Suprapubic skin (tissue), 4 donors: ENCODE data around the gene CACNA1A. TPM values are rescaled to one million over a fixed set of nuclear protein-coding genes. Genes with fewer than 3 reads are reported as not detected.

Experiments
- DNase-seq, 2 donors: peaks; one replicate each; pipeline ENCODE4 v3.0.0-alpha.2; 2019; ENCODE audit warnings: low spot score in 2 of 2
- H3K27ac ChIP-seq: fragments of 200-600 bp; sonication (generic); one replicate; pipeline ENCODE4 v1.5.1; 2019
- H3K27me3 ChIP-seq: fragments of 200-600 bp; sonication (generic); one replicate; pipeline ENCODE4 v1.5.1; 2019
- H3K36me3 ChIP-seq: fragments of 200-600 bp; sonication (generic); one replicate; pipeline ENCODE4 v1.5.1; 2019
- H3K4me1 ChIP-seq: fragments of 200-600 bp; sonication (generic); one replicate; pipeline ENCODE4 v1.5.1; 2019
- H3K4me3 ChIP-seq: fragments of 200-600 bp; sonication (generic); one replicate; pipeline ENCODE4 v1.5.1; 2019; ENCODE audit warnings: mild to moderate bottlenecking
- H3K9me3 ChIP-seq: fragments of 200-600 bp; sonication (generic); one replicate; pipeline ENCODE4 v1.5.1; 2019
- EP300 ChIP-seq: sonication (generic); formaldehyde crosslinking; IDR thresholded peaks from one replicate; pipeline ENCODE4 v1.6.1; 2017; ENCODE audit warnings: antibody characterized with exemption
- POLR2A ChIP-seq, 2 donors: fragments of 450-650 bp; IDR thresholded peaks; one replicate each; pipeline ENCODE4 v1.6.1; 2017; ENCODE audit warnings: antibody characterized with exemption in 2 of 2, mild to moderate bottlenecking in 2 of 2, moderate library complexity in 2 of 2
- POLR2AphosphoS5 ChIP-seq, 3 donors: sonication (generic); formaldehyde crosslinking; IDR thresholded peaks; one replicate each; pipeline ENCODE4 v1.6.1; 2017; ENCODE audit warnings: antibody characterized with exemption in 3 of 3
- WGBS: methylation state at CpG from one replicate; pipeline ENCODE4 v1.1.5; 2018; 5-methylcytosine and 5-hydroxymethylcytosine counted together
- total RNA-seq, 4 donors: library from RNA; depleted of rRNA; stranded (reverse); fragments of >200 nt; gene quantifications; one replicate each; pipeline ENCODE4 v1.1.0, GENCODE V29; 2016
- TF ChIP-seq, protein P1 (sequence below), 2 donors: fragments of 200-600 bp in 1 of 2; fragments of 450-650 bp in 1 of 2; sonication (generic) in 1 of 2; IDR thresholded peaks; one replicate each; pipeline ENCODE4 v1.5.1; 2016 to 2019; ENCODE audit warnings: antibody characterized with exemption in 2 of 2, mild to moderate bottlenecking in 1 of 2, moderate library complexity in 1 of 2

The CACNA1A gene
- total RNA-seq, 4 donors from 2014 or later: 0.26 to 0.42 (median 0.35) TPM

DNA sequence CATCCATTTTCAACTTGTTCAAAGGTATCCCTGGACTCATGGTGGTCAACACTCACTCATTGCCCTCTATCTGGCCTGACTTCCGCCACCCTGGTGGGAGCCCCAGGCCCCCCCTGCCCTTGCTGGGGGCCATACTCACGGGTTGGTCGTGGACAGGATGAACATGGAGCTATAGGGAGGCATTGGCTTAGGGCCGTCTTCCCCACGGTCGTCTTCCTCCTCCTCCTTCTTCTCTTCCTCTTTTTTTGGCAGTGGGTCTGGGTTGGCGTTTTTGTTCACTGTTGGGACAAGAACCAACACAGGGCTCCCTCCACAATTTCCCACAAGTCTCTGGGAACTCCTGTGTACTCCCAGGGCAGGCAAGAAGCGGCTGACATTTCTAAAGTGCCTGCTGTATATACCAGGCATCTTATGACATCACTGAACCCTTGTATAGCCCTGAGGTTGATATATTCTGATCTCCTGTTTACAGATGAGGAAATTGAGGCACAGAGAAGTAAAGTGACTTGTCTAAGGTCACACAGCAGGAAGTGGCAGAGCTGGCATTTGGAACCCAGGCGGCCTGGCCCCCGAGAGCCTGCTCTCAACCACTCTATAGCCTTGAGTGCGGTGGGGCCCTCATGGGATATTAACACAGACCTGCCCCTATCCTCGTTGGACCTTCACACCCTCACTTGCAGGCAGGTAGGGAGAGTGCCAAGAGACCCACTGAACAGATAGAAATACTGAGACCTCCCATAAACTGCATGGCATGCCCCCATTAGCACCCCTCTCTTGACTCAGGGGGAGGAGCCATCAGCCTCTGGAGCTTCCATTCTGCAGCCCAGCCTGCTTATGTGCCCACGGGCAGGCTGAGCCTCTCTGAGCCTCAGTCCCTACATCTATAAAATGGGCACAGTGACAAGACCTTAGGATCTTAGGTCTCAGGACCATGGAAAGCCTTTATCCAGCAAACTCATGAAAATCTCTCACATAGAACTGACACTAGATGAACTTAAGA lies 221.1 kb downstream of the CACNA1A start:
- H3K4me1 ChIP-seq: no peaks in the 10 kb centered on the region

DNA sequence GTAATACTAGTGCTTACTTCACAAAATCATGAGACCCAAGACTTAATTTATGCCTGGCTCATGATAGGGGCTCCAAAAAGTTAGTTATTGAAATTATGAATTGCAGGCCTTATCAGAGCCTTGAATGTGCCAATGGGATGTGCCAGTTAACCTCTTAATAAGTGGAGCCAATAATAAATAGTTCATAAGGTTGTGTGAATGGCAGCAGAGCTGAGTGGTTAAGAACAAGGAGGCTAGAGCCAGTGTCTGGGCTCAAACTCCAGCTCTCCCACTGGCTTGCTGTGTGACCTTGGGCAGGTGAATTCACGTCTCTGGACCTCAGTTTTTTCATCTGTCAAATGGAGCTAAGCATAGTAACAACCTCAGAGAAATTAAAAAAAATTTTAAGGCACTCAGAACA lies 222.4 kb downstream of the CACNA1A start:
- no peaks in the 10 kb centered on the region for H3K4me1 ChIP-seq
- H3K27ac ChIP-seq: no peak overlapping the region
- H3K27me3 ChIP-seq: peaks cover 24% of the 10 kb centered on the region
- H3K36me3 ChIP-seq: no peaks in the 10 kb centered on the region
- no peak overlapping the region for H3K4me3 ChIP-seq
- no peak for DNase-seq
- WGBS: 56% methylated on average over 1 of the region's 1 CpG
- H3K9me3 ChIP-seq: no peaks in the 10 kb centered on the region
- TF ChIP-seq POLR2AphosphoS5 (IDR thresholded peaks at IDR 0.05): no peak
- no peak for TF ChIP-seq EP300

More for the DNA sequence above, 221.1 kb downstream of the CACNA1A start:
- Histone ChIP-seq H3K4me3 (no peak overlapping the region), H3K36me3 (no peaks in the 10 kb centered on the region), H3K9me3 (no peaks in the 10 kb centered on the region), H3K27me3 (peaks cover 24% of the 10 kb centered on the region), H3K27ac (no peak overlapping the region)
- WGBS: 19% methylated on average over 9 of the region's 13 CpGs
- no peak for TF ChIP-seq POLR2AphosphoS5 (IDR thresholded peaks at IDR 0.05)
- no peak for TF ChIP-seq POLR2A (IDR thresholded peaks at IDR 0.05)
- TF ChIP-seq, protein P1, sequence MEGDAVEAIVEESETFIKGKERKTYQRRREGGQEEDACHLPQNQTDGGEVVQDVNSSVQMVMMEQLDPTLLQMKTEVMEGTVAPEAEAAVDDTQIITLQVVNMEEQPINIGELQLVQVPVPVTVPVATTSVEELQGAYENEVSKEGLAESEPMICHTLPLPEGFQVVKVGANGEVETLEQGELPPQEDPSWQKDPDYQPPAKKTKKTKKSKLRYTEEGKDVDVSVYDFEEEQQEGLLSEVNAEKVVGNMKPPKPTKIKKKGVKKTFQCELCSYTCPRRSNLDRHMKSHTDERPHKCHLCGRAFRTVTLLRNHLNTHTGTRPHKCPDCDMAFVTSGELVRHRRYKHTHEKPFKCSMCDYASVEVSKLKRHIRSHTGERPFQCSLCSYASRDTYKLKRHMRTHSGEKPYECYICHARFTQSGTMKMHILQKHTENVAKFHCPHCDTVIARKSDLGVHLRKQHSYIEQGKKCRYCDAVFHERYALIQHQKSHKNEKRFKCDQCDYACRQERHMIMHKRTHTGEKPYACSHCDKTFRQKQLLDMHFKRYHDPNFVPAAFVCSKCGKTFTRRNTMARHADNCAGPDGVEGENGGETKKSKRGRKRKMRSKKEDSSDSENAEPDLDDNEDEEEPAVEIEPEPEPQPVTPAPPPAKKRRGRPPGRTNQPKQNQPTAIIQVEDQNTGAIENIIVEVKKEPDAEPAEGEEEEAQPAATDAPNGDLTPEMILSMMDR (IDR thresholded peaks at IDR 0.05): no peak
- TF ChIP-seq EP300: no peak
- DNase-seq: no peak

DNA sequence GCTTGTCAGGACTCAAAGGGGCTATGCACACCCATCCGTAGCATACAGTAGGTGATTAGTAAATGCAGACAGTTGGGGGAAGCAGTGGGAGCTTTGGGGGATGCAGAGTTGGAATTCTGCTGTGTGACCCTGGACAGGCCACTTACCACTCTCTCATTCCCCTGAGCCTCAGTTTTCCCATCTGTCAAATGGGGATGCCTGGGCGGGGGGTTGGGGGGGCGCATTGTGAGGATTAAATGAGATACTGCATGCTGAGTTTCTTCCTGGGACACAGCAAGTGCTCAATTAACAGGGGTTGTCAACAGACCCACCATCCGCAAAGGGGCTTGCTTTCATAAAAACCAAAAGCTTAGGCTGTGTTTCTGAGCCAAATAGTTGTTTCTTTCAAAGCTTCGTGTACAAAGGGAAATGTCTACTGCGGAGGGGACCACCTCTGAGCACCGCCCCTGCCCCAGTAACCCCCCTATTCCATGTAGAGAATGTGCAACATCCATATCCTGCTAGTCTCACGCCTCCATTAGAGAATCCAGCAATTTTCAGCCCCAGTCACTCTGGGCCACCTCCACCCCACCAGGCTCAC lies 223.7 kb downstream of the CACNA1A start:
- no peak for TF ChIP-seq POLR2AphosphoS5 (IDR thresholded peaks at IDR 0.05)
- no peak for TF ChIP-seq EP300
- 73% methylated on average over 8 of the region's 8 CpGs for WGBS
- H3K36me3 ChIP-seq: no peaks in the 10 kb centered on the region

DNA sequence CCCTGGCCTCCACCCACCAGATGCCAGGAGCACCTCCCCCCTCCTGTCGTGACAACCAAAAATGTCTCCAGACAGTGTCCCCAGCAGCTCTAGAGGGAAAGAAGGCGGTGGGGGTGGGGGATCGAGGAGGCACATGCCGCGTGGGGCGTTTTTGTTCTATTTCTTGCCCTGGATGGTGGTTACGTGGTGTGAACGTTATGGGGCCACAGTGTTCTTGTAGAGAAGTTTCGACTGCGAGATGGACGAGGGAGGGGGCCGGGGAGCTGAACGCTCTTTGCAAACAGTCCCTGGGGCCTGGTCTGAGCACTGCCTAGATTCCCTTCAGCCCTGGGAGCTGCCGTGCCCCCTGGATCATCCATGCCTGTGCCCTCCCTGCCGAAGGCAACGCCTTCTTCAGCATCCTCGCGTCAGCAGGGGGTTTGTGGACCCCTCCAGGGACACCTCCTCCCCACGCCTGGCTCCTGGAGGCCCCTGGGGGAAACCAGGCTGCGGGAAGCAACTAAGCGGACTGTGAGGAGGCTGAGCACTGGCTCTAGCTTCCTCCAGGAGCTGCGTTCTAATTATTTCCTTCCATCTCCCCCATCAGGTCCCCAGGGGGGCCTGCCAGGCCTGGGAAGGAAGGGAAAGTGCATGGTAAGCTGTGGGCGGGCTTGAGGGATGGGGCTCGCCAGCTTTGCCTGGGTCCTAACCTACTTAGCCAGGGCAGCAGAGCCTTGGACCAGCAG lies 224.6 kb downstream of the CACNA1A start:
- no peak for DNase-seq
- Histone ChIP-seq H3K4me1 (peaks cover 4% of the 10 kb centered on the region), H3K36me3 (no peaks in the 10 kb centered on the region), H3K27me3 (peaks cover 24% of the 10 kb centered on the region), H3K27ac (no peak overlapping the region), H3K9me3 (no peaks in the 10 kb centered on the region), H3K4me3 (no peak overlapping the region)
- TF ChIP-seq POLR2AphosphoS5 (IDR thresholded peaks at IDR 0.05): no peak
- TF ChIP-seq EP300: no peak
- TF ChIP-seq POLR2A (IDR thresholded peaks at IDR 0.05): no peak
- TF ChIP-seq, protein P1 (IDR thresholded peaks at IDR 0.05): no peak
- 14% methylated on average over 9 of the region's 24 CpGs for WGBS

More for the DNA sequence above, 223.7 kb downstream of the CACNA1A start:
- H3K4me1 ChIP-seq: no peaks in the 10 kb centered on the region
- no peak overlapping the region for H3K4me3 ChIP-seq
- no peak for DNase-seq
- H3K27me3 ChIP-seq: peaks cover 24% of the 10 kb centered on the region
- H3K9me3 ChIP-seq: no peaks in the 10 kb centered on the region
- no peak overlapping the region for H3K27ac ChIP-seq

DNA sequence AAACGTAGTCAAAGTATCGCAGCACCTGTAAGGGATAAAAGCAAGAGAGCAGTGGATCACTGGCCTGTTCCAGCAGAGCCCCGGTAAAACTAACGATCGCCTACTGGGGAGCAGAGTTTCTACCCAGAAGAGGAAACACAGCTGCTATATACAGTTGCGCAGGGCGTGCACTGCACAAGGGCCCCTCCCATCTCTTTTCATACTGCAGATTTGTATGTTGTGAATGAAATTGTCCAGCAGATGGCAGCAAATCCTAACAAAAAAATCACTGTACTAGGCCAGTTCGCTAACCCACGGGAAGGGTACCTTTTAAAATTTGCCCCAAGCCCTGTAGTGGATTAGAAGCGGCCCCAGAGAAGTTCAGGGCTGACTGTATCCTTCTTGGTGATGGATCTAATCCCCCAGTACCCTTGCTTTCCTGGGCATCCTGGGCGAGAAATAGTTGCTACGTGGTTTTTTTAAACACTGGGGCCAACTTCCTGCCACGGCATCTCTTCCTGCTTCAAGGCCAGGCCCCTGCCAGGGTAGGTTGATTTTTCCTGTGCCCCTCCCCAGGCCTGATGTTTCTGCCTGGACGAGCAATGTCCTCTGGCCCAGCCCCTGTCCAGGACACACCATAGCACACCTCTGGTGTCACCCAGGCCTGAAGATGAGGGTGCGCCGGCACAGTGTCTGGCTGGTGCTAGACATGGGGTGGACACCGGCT lies 229.0 kb downstream of the CACNA1A start:
- Histone ChIP-seq H3K9me3 (no peaks in the 10 kb centered on the region), H3K4me1 (peaks cover 4% of the 10 kb centered on the region), H3K27ac (no peak overlapping the region), H3K4me3 (no peak overlapping the region), H3K36me3 (no peaks in the 10 kb centered on the region), H3K27me3 (peaks cover 13% of the 10 kb centered on the region)
- no peak for DNase-seq
- no peak for TF ChIP-seq POLR2A (IDR thresholded peaks at IDR 0.05)
- TF ChIP-seq, protein P1 (IDR thresholded peaks at IDR 0.05): peak; percentile 56 to 80
- 46% methylated on average over 14 of the region's 17 CpGs for WGBS
